GM12874 (cell line): ENCODE data around the gene TFF1.

Source experiments
- CTCF ChIP-seq: IDR thresholded peaks from 2 replicates; pipeline ENCODE4 v1.5.1; 2011; ENCODE audit warnings: low read depth, mild to moderate bottlenecking, control low read depth, low read length, moderate library complexity; ENCODE audit not compliant: insufficient read depth

TFF1 gene

GRCh38 chr21:42390193-42390592, 23.9 kb upstream of the TFF1 start:
- no peak for TF ChIP-seq CTCF

GRCh38 chr21:42389449-42389835, 23.1 kb upstream of the TFF1 start:
- TF ChIP-seq CTCF, result no peak

- TF ChIP-seq CTCF, result no peak
Observed at GRCh38 chr21:42388740-42389448, 22.6 kb upstream of the TFF1 start.

DNA sequence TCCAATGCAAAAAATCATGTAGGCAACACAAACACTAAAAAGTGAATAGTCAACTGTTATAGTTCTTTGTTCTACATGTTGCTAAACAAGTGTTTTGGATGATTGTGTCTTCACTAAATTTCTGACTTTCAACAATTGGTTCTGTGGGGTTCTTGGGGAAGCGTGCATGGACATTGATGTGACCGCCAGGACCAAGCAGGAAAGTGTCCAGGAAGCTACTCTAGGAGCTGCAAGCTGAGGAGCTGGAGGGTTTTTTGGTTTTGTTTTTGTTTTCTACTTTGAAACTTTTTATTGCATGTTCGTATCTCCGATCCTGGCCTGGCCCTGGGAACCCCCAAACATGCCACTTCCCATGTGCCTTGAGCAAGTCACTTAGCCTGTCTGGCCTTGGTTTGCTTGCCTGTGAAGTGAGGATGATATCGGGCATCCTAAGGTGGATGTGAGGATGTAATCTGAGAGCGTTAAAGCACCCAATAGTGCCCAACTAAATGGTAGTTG, 21.6 kb upstream of the TFF1 start:
- TF ChIP-seq CTCF, result no peak

DNA sequence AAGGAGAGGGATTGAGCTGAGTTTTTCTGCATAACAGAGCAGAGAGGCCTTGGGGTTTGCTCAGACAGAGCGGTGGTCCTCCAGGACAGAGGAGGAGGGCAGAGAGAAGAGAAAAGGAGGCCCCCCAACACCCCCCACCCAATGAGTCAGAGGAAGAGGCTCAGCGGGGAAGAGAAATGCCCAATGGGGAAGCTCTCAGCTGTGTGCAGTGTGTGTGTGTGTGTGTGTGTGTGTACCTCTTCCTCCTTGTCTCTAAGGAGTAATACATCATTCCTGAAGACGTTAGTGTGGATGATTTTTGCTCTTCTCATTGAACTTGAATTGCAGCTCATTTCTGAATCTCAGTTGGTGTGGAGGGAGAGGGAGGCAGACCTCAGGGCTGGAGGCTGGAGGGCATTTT, 20.8 kb upstream of the TFF1 start:
- TF ChIP-seq CTCF, result no peak

DNA sequence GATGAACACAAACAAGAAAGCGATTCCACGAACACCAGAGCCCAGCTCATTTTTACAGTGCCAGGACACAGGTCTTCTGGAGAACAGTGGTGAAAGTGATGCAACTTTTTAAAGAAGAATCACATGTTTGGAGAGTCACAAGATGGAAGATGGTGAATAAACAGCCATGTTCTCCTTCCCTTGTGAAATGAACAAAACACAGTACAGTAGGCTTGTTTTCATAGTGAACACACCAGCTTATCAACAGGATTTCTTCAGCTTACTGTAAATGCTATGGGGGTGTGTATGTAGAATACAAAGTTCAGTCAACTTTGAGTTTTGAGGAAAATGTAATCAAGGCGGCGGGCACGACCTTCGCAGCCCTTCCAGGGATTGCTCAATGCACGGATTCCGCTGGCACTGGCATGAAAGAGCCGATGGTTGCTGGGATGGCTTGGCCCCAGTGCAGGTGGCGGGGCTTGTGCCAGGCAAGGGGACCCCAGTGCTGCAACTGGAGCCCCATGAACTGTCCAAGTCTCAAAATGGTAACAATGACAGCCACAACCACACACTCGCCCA, 19.8 kb upstream of the TFF1 start:
- no peak for TF ChIP-seq CTCF

GRCh38 chr21:42385619-42386018, 19.3 kb upstream of the TFF1 start:
- no peak for TF ChIP-seq CTCF
